ENCODE data around the gene HIVEP1.
"Not testable (repeated sequence)": the region's sequence is repeated elsewhere in the genome, so short reads cannot be mapped to it uniquely, and the experiment has no call there.

HIVEP1 gene

DNA sequence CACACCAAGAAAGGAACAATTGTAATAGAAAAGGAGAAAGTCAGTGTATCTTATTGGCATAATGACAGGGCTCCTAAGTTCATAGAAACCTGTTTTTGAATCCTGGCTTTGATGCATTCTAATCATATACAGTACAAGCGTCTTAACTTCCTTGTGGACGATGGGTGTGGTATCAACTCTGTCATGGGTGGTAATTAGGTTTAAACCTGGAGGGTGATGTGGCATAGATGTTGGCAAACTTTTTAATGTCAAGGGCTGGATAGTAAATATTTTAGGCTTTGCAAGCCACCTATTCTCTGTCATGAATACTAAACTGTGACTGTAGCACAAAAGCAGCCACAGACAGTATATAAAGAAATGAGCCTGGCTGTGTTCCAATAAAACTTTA, 139.3 kb downstream of the HIVEP1 start:
- no peak for DNase-seq (ENCODE audit: low read depth in 2 of 2, low spot score in 1 of 2)

GRCh38 chr6:12152023-12152970, 140.2 kb downstream of the HIVEP1 start:
- DNase-seq (ENCODE audit: low read depth in 2 of 2, low spot score in 1 of 2) = no peak

DNA sequence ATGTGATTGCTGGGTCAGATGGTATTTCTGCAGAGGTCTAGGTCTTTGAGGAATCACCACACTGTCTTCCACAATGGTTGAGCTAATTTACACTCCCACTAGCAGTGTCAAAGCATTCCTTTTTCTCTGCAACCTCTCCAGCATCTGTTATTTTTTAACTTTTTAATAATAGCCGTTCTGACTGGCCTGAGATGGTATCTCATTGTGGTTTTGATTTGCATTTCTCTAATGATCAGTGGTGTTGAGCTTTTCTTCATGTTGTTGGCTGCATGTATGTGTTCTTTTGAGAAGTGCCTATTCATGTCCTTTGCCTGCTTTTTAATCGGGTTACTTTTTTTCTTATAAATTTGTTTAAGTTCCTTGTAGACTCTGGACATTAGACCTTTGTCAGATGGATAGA, 143.7 kb downstream of the HIVEP1 start:
- DNase-seq (ENCODE audit: low read depth in 2 of 2, low spot score in 1 of 2) = not testable (repeated sequence)

DNA sequence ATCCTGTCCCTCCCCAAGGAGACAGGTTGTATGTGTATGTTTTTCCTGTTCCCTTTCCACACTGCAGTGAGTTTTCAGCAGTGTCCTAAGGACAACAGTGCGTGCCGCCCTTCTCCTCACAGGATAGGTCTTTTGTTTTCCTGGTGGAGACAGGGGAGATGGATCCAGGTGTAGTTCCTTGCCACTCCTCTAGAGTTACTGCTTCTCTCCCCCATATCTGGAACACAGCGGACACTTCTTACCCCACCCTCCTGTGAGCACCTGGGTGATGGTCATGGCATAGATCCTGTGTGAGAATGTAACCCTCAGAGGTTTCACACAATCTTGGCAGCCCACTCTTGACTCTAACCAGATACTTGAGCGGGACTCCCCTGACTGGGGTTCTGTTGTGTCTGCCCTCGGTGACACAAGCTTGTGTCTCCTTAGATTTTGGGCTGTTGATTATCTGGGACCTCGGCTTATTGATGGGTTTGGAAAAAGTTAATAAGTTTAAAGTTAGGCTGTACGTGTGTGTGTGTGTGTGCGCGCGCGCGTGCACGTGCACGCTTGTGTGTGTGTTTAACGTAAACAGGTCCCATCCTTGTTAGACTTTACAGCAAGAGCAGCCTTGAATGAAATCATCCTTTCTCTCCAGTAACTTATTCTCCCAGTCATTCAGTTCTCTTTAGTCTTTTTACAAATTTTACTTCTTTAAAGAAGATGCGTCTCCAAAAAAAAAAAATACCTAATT, 146.7 kb downstream of the HIVEP1 start:
- DNase-seq (ENCODE audit: low read depth in 2 of 2, low spot score in 1 of 2) = no peak

DNA sequence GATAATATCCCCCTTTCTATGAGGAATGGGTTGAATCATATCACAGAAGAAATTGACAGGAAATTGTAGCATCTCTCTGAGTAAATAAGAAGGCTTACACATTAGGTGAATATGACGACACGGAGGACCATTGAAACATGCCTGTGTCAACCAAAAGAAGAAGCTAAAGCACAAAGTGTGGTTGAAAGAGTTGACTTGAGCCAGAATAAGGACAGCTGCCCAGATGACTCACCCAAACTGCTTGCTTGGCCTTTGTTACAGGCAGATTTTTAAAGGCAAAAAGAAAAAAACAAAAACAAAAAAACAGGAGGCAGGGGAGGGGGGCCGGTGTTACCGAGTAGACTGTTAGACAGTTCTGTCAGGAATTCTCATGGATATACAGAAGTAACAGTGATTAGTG, 148.2 kb downstream of the HIVEP1 start:
- DNase-seq (ENCODE audit: low read depth in 2 of 2, low spot score in 1 of 2) = no peak

DNA sequence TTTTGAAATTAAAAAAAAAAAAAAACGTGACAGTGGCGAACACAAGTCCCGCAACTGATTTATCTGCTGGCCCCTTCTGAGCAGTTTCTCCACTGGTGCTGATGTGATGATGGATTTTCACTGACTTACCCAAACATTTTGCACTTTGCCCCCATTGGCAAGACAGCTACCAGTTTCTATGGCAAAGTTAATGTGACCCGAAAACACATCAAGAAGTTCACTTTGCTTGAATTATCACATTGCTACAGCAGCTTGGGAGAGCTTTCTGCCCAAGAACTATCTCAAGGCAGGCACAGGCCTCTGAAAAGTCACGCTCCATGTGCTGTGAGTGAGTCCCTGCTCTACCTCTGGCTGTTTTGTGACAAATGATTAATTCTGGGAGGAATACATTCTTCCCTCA, 150.1 kb downstream of the HIVEP1 start:
- DNase-seq (ENCODE audit: low read depth in 2 of 2, low spot score in 1 of 2) = no peak

GRCh38 chr6:12163149-12163548, 151.0 kb downstream of the HIVEP1 start:
- no peak for DNase-seq (ENCODE audit: low read depth in 2 of 2, low spot score in 1 of 2)

GRCh38 chr6:12163744-12164507, 151.8 kb downstream of the HIVEP1 start:
- DNase-seq (ENCODE audit: low read depth in 2 of 2, low spot score in 1 of 2) = no peak

- DNase-seq (ENCODE audit: low read depth in 2 of 2, low spot score in 1 of 2) = no peak
Observed at GRCh38 chr6:12164508-12164770, 152.3 kb downstream of the HIVEP1 start.

GRCh38 chr6:12165297-12165696, 153.2 kb downstream of the HIVEP1 start:
- no peak for DNase-seq (ENCODE audit: low read depth in 2 of 2, low spot score in 1 of 2)

DNA sequence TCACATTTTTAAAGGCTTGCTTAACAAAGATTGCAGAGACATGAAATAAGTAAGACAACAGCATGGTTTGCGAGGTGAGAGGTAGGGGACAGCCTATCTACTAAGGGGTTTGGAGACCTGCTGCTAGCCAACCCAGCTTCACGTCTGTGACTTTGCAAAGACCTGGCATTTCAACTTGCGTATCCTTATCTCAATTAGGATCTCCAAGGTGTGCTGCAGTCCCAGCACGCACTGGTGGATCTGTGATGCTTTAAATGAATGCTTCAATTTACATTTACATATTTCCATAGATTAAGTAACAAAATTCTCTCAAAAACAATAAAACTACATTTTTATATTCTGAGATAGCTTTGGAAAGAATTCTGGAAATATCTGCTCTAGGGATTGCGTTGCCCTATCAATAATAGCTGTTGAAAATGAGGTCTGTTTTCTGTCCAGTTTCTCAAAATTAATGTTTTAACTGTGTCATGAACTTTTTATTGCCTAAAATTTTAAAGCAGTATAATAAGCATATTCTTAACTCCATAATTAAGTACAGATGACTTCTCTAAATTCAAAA, 153.7 kb downstream of the HIVEP1 start:
- DNase-seq (ENCODE audit: low read depth in 2 of 2, low spot score in 1 of 2) = no peak

GRCh38 chr6:12169377-12169776, 157.3 kb downstream of the HIVEP1 start:
- no peak for DNase-seq (ENCODE audit: low read depth in 2 of 2, low spot score in 1 of 2)

DNA sequence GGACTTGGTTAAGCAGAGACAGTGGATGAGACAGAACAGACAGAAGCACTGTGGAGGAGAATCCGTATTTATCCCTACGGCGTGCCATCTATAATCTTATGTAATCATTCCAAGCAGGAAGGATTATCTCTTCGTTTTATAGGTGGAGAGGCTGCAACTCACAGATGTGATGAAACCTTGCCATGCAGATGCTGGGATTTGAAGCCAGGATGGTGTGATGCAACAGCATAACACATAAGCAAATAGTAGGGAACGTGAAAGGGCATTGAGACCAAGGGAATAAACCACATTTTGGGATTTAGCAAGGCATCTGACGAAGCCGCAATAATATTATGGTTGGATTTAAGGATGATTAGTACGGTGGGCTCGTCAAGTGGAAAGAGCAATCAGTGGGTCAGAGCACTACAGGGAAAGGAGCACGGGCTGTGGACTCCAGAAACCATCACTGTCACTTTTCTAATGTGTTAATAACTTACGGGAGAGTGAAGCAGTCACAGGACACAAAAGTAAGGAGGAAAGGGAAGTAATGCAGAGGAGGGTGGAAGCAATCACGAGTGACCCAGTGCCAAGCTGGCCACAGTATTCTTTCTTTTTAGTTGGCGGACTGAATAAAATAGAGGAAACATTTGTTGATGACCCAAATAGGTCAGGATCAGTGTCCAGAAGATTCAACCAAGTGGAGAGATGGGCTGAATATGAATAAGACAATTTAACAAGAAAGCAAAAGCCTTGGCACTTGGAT, 158.4 kb downstream of the HIVEP1 start:
- no peak for DNase-seq (ENCODE audit: low read depth in 2 of 2, low spot score in 1 of 2)

GRCh38 chr6:12171717-12172116, 159.6 kb downstream of the HIVEP1 start:
- DNase-seq (ENCODE audit: low read depth in 2 of 2, low spot score in 1 of 2) = no peak

- DNase-seq (ENCODE audit: low read depth in 2 of 2, low spot score in 1 of 2) = no peak
Observed at GRCh38 chr6:12172572-12172971, 160.5 kb downstream of the HIVEP1 start.

DNA sequence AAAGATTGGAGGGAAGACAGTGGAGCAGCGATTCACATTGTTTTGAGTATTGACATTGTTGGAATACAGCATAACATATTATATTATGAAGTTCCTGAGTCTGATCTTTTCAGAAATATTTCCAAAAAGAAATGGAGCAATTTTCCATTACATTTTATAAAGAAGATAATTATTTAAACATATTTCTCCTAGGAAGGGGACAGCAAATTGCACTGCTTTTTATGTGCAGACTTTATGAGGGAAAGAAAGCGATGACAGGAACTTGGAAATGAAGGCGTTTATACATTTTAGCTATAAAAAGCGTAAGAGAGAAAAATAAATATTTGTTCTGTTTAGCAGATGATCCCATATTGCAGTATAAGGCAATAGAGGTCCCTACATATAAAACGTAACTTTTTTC, 161.1 kb downstream of the HIVEP1 start:
- no peak for DNase-seq (ENCODE audit: low read depth in 2 of 2, low spot score in 1 of 2)

GRCh38 chr6:12173661-12174060, 161.5 kb downstream of the HIVEP1 start:
- DNase-seq (ENCODE audit: low read depth in 2 of 2, low spot score in 1 of 2) = no peak

GRCh38 chr6:12174878-12175277, 162.8 kb downstream of the HIVEP1 start:
- DNase-seq (ENCODE audit: low read depth in 2 of 2, low spot score in 1 of 2) = no peak

- no peak for DNase-seq (ENCODE audit: low read depth in 2 of 2, low spot score in 1 of 2)
Observed at GRCh38 chr6:12175626-12176025, 163.5 kb downstream of the HIVEP1 start.

GRCh38 chr6:12176782-12177181, 164.7 kb downstream of the HIVEP1 start:
- not testable (repeated sequence) for DNase-seq (ENCODE audit: low read depth in 2 of 2, low spot score in 1 of 2)

GRCh38 chr6:12178521-12178920, 166.4 kb downstream of the HIVEP1 start:
- no peak for DNase-seq (ENCODE audit: low read depth in 2 of 2, low spot score in 1 of 2)

Data from stimulated activated CD8-positive, alpha-beta memory T cell treated with anti-CD3 and anti-CD28 coated beads, Interleukin-4, amount 100 ng/mL, for 1 hour (primary cell).